AG09309 (cell line): Measurements from ENCODE around the gene CRYBG1.

Experiments
- DNase-seq: peaks from one replicate; pipeline ENCODE4 v3.0.0-alpha.2; 2010; ENCODE audit warnings: low read depth
- H3K4me3 ChIP-seq: 2 replicates; pipeline ENCODE4 v1.5.1; 2011; ENCODE audit warnings: mild to moderate bottlenecking, low read depth, low read length, moderate library complexity; ENCODE audit not compliant: control insufficient read depth
- CTCF ChIP-seq: IDR thresholded peaks from 2 replicates; pipeline ENCODE4 v1.5.1; 2011; ENCODE audit warnings: mild to moderate bottlenecking, low read depth, low read length, inconsistent platforms; ENCODE audit not compliant: insufficient read depth, control insufficient read depth; ENCODE audit errors: missing control alignments

Gene CRYBG1

GRCh38 chr6:106608080-106608668 lies 247.7 kb downstream of the CRYBG1 start:
- no peak overlapping the region for H3K4me3 ChIP-seq
- peak; percentile 43 for DNase-seq
- peak; percentile 57 for TF ChIP-seq CTCF

GRCh38 chr6:106609699-106610098 lies 249.2 kb downstream of the CRYBG1 start:
- peak; percentile 28 for TF ChIP-seq CTCF
- no peak overlapping the region for H3K4me3 ChIP-seq
- DNase-seq: no peak

GRCh38 chr6:106611030-106611429 lies 250.5 kb downstream of the CRYBG1 start:
- no peak for DNase-seq
- no peak for TF ChIP-seq CTCF
- H3K4me3 ChIP-seq: no peak overlapping the region

GRCh38 chr6:106612671-106613416 lies 252.3 kb downstream of the CRYBG1 start:
- no peak for TF ChIP-seq CTCF
- no peak for DNase-seq
- H3K4me3 ChIP-seq: no peak overlapping the region

- no peak for TF ChIP-seq CTCF
- no peak overlapping the region for H3K4me3 ChIP-seq
- DNase-seq: no peak
These were observed 253.1 kb downstream of the CRYBG1 start for GRCh38 chr6:106613590-106613989.

GRCh38 chr6:106614166-106614565 lies 253.6 kb downstream of the CRYBG1 start:
- TF ChIP-seq CTCF: no peak
- no peak overlapping the region for H3K4me3 ChIP-seq
- DNase-seq: no peak
